DMS53 treated with DMSO at 0.1 percent for 48 hours (cell line): ENCODE results near the gene CFAP74.

Source experiments
- DNase-seq: peaks from one replicate; lab custom pipeline; 2025; ENCODE audit not compliant: unreplicated experiment; lab: John Stamatoyannopoulos, UW

CFAP74 gene

GRCh38 chr1:2021550-2021949 lies 18.0 kb upstream of the CFAP74 start:
- DNase-seq, result no peak

DNA sequence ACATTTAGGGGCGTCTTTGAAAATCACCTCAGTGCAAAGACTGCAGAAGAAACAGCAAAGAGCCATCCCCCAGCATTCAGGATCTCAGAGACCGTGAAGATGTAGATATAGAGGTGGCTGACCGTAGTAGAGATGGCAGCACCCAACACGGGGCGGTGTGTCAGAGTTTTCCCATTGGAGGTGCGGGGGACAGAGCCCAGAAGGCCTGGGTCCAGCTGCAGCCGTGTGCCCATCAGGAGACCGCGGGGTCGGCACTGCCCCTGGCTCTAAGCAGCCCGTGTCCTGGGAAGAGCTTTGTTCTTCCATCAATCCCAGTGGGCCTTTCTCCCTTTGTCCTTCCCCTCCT lies 16.7 kb upstream of the CFAP74 start:
- DNase-seq, result no peak

DNA sequence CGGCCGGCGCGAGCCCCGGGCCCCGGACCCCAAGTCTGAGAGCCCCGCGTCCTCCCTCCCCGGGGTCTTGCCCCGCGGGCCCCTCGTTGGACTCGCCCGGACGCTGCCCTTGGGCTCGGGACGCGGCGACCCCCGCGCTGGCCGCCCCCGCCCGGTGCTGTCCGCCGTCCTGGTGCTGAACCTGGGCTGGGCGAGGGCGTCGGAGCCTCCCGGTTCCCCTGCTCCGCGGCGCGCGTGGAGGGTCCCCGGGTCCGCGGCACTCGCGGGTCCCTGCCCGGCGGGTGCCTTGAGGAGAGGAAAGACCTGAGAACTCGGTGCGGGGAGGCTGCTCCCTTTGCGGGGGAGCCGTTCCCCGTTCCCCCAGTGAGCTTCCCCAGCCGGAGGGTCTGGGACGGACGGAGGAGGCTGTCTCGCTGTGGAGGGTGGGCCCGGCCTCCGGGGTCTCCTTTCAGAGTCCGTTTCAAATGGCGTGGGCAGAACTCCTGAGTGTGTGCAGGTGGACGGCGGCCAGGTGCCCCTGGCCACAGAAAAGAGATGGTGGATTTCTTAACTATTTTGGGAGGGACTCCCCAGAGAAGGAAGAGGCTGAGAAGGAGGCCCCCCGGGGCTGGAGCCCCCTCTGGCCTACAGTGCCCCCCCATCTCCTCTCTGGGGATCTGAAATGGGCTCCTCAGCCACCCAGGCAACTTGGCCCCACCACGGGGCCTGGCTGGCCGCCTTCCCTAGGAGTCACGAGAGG lies 16.2 kb upstream of the CFAP74 start:
- DNase-seq, result no peak

GRCh38 chr1:2019172-2019543 lies 15.6 kb upstream of the CFAP74 start, which contains the start of gene GABRD:
GABRD (plus strand) TSS chr1:2019345; CDS start chr1:2019424, 79 bp downstream.
- DNase-seq, result no peak

DNA sequence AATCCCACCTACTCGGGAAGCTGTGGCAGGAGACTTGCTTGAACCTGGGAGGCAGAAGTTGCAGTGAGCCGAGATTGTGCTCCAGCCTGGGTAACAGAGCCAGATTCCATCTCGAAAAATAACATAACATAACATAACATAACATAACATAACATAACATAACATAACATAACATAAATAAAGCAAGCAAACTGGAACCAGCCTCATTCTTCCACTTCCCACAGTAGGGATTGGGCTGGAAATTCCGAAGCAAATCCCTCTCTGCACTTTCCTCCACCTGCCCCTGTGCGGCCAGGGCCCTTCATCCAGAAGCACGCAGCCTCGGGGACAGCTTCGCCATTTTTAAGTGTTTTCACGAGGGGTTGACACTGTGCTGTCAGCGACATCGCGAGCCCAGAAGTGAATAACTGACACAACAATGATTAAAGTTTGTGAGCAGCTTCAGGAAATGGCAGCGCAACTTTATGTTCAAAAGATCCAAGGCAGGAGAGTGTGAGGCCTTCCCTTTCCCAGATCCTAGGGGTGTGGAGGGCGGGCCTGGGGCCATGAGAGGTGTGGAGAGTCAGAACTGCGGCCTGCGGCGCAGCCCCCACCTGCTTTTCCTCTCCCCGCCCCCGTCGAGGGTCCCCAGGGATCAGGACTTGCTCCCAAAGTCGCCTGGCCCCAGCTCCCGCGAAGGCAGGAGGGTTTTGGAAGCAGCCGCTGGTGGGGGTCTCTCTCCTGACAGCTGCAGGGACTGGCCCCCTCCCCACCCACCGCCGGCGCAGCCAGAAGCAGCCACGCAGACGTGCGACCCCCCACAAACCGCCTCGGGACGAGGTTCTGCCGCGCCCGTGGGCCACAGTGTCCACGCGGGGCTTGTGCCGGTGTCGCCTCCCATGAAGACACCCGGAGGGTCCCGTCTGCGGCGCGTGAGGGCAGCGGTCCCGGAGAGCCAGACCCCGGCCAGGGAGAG lies 14.9 kb upstream of the CFAP74 start:
- no peak for DNase-seq

GRCh38 chr1:2016123-2016522 lies 12.5 kb upstream of the CFAP74 start:
- no peak for DNase-seq

DNA sequence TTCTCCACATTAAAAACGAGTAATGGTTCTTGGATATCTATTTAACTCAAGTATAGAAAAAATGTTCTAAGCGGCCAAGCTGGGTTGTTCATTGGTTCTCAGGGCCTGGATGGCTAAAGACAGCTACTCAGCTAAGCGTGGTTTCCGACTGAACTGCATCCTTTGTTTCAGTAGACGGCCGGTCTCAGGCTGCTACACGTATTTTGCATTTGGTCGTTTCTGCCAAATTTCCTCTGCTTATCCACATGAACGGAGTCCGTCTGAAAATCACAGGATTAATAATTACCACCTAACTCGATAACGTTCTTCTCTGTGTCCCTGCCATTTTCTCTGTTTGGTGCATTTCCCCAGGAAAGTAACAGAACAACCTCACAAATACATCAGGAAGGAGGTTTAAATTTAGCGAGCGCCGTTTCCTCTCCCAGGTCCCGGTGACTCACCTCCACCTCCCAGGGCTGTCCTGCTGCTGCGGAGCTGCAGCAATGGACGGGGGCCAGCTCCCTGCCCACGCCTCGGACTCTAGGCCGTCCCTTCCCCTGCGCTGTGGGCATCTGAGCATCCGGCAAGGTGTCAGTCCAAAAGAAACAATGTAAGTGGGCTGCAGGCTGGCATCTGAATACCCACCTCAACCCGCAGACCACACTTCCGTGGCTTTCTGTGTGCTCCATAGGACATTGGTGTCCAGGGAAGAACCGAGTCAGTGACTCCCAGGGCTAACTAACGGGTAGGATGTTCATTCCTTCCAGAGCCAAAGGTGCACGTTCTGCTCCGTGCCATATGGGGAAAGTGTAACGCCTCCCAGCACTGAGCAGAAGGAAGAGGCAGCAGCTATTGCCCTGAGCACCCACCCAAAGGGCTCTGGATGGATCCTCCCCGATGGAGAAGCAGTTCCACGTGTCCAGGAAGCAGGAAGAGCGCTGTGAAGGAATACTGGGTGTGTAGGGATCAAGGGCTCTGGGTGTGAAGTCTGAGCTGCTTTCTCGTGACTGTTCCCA lies 11.5 kb upstream of the CFAP74 start:
- no peak for DNase-seq

GRCh38 chr1:2014181-2014580 lies 10.6 kb upstream of the CFAP74 start:
- no peak for DNase-seq

- no peak for DNase-seq
Measured at GRCh38 chr1:2009101-2010053, 5.8 kb upstream of the CFAP74 start.

- DNase-seq, result no peak
Measured at GRCh38 chr1:2004856-2005255, 1.3 kb upstream of the CFAP74 start.

GRCh38 chr1:2001773-2002411 lies 1.7 kb downstream of the CFAP74 start:
- DNase-seq, result no peak

DNA sequence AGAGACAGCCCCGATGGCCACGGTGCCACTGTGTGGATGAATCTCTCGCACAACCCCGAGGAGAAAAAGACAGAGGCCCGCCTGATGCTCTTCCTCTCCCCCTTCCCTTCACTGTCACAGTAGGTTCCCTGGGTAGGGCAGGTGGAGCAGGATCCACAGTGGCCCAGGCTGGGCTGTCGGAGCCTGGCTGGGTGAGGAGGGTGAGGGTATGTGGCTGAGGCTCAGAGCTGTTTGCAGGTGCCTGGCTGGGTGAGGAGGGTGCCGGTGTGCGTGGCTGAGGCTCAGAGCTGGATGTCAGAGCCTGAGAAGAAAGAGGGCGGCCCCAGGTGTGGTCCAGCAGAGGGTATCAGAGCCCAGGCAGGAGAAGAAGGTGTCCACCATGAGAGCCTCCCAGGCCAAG lies 2.7 kb downstream of the CFAP74 start:
- DNase-seq, result no peak

DNA sequence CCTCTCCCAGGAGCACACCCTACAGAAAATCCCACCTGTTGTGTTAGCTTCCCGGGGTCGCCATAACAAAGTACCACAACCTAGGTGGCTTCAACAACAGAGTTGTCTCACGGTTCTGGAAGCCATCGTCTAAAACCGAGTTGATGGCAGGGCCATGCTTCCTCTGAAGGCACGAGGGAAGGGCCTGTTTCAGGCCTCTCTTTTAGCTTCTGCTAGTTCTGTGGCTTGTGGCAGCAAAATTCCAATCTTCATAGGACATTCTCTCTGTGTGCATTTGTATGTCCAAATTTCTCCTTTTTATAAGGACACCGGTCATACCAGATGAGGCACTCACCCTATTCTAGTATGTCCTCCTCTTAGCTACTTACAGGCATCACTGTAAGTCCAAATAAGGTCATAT lies 3.2 kb downstream of the CFAP74 start:
- no peak for DNase-seq

DNA sequence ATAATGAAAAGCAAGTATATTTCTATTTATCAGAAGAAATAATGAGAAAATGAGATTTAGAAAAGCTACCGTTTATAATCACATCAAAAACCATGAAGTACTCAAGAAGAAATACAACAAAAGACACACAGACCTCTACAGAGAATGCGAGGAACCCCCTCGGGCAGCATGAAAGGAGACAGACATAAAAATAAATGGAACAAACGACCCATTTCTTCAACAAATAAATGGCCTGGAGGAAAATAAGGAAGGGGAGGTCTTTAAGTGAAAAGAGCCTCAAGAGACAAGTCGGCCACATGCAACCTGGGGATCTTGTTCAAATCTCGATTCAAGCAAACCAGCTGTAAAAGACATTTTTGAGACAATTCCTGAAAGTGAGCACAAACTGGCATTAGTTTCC lies 6.0 kb downstream of the CFAP74 start:
- no peak for DNase-seq

- DNase-seq, result no peak
Measured at GRCh38 chr1:1996207-1996651, 7.4 kb downstream of the CFAP74 start.

- no peak for DNase-seq
Measured at GRCh38 chr1:1994536-1994935, 9.1 kb downstream of the CFAP74 start.

GRCh38 chr1:1990222-1990621 lies 13.4 kb downstream of the CFAP74 start:
- no peak for DNase-seq

GRCh38 chr1:1989789-1990188 lies 13.8 kb downstream of the CFAP74 start:
- DNase-seq, result no peak

- DNase-seq, result no peak
Measured at GRCh38 chr1:1989102-1989542, 14.5 kb downstream of the CFAP74 start.
